ENCODE measurements around the gene EHBP1L1.

The EHBP1L1 gene

DNA sequence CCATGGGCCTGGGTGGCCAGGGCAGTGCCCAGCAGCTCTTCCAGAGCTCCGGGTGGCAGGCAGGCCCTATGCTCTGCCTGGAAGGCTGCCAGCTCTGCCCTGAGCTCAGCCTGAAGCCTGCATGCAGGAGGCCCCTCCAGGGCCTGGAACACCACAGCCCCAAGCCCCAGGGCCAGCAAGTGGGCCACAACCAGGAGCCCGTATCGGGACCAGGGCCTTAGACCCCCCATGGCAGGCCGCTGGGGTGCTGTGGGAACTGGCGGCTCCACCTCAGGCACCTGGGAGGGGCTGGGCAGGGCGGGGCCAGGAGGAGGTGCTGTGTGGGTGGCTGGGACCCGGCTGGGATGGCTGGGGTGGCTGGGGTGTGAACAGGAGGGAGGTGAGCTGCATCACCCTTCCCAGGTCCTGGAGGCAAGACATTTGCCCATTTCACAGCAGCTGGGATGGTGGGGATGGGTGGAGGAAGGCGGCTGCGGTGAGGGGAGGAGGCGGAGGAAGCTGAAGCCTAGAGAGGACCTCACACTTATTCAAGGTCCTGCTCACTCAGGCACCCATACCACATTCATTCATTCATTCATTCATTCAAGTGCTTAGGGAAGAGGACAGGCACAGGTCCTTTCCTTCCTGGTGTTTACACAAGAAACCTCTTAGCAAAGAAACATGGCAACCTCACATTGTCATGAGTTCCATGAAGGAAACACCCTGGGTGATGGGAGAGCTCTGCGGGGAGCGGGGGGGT, 19.9 kb downstream of the EHBP1L1 start, which contains the start of gene KCNK7:
Gene KCNK7 (minus strand): TSS at position 258 of the 739 bp plus-strand sequence. CDS start 28 bp downstream, at position 230.
- DNase-seq = no peak

DNA sequence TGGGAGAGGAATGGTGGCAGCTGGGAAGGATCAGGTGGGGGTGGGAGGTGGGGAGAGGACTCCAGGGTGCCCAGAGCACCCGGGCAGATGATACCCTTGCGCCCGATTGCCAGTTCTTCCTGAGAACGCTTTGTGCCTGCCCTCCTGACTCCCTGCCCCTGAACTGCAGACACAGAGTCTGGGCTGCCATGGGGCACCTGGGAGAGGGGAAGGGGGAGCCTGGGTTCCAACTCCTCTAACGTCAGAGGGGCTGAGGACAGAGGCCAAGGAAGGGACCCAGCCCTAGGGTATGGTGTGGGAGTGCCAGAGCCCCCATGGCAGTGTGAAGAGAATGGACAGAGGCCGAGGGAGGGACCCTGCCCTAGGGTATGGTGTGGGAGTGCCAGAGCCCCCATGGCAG, 20.7 kb downstream of the EHBP1L1 start:
- DNase-seq = no peak

DNA sequence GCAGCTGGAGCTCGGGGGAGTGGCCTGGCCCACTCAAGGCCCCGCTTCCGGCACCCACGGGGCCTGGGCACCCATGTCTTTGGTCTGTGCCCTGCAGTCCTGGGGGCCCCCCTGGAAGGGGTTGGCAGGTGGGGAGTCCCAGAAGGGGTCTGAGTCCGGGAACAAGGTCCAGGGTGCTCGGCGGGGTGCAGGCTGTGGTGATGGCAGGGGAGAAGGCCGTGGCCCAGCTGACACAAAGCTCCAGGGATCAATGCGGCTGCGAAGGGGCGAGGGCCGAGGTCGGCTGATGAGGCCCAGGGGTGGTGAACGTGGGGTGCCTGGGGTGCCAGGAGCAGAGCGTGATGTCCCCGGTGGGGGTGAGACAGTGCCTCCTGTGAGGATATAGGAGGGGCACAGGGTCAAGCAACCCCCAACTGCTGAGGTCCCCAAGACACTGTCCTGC, 22.4 kb downstream of the EHBP1L1 start:
- DNase-seq = no peak

DNA sequence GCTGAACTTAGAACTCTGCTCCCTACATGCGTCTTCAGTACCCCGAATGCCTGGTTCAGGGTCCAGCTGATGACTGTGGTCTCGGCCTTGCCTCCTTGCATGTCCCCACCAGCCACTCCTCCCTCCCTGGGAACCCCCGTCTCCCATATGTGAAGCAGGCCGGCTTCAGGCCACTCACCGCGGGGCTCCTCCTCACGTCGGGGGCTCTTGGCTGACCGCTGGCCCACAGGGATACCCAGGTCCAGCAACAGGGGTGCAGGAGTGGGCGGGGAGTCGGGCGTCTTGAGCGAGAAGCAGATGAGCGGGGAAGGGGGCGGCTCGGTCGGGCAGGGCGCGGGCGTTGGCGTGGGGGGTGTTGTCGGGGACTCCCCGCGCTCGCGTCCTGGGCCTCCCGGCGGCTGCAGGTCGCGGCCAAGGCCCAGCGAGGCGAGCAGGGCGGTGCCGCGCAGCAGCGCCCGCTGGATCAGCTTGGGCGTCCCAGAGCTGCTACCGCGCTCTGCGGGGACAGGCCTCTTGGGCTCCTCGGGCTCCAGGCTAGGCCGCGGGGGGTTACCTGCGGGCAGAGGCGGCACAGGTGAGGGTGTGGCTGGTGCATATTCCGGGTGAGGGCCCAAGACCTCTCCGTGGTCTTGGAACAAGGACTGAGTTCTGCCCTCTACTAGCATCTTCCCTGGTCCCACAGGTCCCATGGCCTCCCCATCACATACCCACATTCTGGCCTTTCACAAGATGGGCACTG, 23.5 kb downstream of the EHBP1L1 start:
- no peak for DNase-seq

DNA sequence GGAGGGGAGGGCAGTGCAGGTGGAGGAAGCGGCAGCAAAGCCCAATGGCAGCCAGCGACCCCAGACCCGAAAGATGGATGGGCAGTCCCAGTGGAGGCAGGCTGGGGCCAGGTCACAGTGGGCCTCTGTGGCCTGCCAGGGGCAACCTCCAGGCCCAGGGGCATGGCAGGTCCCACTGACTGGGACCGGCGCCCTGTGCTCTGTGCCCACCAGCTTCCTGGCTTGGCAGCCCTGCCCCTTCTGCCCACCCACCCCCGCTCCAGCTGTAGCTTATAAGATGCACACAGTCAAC, 24.0 kb downstream of the EHBP1L1 start:
- DNase-seq = no peak

DNA sequence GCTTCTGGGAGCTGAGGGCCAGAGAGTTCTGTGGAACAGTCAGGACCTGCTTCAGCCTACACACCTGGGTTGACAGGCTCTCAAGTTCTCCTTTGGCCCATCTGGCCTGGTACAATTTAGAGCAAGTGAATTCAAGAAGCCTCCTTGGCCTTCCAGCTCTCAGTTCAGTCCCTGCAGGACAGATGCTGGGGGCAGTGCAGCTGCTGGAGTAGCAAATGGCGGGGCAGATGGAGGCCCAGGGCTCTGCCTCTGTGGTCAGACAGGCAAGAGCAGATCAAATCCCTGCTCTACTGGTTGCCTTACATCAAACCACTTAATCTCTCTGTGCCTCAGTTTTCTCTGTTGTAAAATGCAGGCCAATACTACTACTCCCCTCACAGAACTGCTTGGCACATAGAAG, 28.4 kb downstream of the EHBP1L1 start:
- no peak for DNase-seq

DNA sequence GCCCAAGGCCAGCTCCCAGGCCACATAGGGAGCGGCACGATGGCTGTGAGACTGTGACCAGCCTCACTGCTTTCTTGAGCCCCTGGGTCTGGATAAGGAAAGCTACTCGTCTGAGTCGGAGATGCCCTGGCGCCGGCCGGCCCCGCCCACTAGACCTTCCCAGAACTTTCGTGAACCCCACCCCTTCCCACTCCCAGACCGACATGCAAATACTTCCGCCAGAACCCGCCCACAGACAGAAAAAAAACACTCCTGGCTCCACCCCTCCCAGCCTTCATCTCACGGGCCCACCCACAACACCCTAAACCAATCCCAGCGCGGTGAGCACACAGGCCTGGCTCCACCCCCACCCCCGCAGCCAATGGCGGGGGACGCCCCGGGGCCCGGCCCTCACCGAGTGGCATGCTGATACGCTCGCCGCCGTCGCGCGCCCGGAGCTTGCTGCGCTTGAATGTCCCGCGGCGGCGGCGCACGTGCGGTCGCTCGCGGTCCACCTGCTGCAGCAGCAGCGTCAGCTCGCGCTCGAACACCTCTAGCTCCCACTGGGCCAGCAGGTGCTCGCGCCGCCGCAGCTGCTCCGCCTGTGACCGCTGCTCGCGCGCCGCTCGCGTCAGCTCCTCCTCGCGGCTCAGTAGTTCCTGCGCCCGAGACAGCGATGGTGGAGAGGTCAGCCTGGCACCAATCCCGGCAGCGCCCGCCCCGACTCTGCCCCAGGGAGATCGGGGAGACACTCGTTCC, 31.2 kb downstream of the EHBP1L1 start:
- no peak for DNase-seq

DNA sequence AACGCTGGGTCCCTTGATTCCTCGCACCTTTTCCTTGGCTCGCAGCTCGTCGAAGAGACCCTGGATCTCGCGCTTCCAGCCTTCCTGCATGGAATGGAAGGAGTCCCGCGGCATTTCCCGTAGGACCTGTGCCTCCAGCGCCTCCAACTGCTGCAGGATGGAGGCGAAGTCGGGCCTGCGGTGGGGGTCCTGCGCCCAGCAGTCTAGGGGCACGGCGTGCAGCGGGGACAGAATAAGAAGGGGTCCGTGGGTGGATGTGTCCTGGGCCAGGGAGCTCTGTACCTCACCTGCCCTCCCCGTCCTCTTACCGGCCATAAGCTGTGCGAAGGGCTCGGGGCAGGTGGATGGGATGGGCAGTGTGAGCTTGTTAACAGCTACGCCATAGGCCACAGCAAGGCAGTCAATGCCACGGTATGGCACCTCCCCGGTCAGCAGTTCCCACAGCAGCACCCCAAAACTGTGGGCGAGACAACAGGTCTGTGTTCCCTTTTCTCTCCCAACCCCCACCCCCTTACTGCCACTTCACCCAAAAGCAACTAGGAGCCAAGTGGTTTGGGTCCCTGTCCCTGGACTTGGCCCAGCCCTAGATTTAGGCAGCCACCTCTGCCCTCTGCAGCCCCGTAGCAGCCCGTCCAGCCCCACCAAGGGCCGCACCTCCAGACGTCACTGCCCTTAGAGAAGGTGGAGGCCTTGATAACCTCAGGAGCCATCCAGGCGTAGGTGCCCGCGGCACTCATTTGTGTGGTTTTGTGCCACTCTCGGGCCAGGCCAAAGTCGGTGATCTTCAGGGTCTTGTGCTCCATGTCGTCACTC, 32.0 kb downstream of the EHBP1L1 start:
- no peak for DNase-seq

DNA sequence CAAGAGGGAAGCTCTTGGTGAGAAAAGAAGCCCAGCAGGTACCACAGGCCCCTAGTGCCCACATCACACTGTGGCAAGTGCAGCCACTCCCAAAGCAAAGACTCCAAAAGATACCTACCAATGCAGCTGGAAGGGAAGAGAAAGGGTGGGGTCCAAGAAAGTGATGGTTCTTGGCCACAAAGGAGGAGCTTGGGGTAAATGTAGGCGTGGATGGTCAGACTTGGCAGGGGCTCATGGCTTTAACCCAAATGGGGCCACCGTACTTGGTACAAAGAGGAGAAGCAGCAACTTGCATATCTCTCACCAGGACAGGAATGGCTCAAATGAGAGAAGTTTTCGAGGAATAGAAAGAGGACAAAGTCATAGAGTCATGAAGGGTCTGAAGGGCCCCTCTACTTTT, 33.4 kb downstream of the EHBP1L1 start:
- no peak for DNase-seq

DNA sequence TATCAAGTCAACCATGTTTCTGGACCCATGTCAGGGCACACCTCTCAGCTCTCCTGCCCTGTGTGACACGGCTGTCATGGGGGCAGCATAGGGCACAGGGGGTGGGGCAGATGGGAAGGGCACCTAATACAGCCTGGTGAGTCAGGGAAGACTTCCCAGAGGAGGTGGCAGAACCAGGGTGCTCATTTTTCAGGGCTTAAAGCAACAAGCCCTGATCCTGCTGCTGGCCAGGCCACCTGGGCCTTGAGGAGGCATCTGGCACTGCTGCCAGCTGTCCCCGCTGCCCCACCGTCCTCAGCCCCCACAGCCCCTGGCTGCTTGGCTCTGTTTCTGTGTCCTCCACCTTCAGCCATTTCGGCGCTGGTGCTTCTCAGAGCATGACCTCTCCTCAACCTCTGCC, 33.8 kb downstream of the EHBP1L1 start:
- no peak for DNase-seq

DNA sequence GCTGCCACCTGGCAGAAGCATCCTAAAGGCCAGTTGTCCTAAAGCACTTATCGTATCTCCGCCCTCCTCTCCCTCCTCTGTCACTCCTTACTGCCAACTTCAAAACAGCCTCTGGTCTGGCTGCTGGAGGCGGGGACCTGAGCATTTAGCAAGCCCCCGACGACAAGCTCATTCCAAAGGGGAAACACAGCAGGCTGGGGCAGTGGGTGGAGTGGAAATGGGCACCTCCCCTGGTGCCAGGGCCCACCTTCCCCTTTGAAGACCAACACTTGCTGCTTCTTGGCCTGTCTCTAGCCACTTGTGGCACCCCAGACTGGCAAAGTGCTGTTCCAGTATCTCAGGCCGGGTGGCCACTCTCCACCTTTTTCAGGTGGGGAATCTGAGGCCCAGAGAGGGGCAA, 34.6 kb downstream of the EHBP1L1 start:
- no peak for DNase-seq

DNA sequence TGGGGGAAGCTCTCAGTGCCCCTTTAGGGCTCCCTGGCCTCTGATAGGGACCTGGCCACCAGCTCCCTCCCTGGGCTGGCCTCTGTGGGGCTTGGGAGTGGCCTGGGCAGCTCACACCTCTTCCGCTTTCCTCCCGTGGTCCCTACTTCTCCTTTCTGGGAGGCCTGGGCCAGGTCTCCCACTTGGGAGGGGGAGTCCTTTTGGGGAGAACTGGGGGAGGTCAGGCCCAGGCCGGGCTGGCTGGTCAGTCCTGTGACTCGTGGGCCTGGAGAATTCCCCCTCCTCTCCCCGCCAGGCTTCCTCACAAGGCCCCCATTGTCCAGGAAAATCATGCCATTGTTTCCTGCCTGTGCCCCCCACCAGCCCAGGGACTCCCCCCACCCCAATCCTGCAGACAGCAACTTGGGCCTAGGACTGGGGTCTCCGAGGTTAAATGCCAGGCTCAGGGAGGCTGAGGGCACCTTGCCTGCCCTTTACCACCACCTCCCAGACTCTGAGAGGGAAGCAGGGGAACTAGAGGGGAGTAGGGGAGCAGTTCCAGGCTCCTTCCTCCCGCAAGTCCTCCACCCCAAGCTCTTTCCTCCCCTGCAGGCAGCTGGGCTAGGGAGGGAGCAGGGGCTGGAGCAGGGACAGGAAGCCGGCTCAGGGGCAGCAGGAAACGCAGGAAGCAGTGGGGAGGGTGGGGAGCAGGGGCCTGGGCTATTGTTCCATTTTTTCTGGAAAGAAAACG, 35.3 kb downstream of the EHBP1L1 start:
- no peak for DNase-seq

DNA sequence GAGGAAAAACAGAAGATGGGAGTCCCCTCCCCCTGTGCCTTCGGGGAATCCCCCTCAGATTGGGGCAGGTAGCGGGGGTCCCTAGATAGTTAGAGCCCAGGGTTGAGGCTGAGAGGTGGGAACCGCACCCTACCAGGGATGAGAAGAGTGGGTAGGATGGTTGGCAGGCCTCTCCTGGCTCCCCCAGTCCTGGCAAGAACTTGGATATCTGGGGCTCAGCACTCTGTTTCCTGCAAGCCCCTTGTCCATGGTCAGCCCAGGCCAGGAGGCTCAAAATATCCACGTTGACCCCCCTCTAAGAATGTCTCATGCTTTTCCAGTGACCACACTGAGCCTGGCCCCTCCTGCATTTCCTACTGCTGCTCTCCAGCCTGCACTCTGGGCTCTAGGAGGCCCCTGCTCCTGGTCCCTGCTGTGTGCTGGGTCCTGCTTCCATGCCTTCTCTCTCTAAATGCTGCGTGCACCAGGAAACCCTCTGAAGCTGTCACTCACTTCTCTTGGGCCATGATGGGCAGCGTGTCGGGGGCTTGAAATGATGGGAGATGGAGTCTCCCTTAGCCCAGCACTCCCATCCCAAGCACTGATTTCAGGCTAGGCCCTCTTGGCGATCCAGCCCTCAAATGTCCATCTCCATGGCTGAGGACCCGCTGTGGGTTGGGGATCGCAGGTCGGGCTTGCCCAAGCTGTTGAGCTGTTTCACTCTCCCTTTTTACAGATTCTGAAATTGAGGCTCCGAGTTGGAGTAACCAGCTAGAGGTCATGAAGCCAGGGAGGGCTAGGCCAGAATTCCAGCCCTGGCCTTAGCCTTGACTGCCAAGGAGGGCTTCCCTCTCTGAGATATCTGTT, 36.1 kb downstream of the EHBP1L1 start:
- no peak for DNase-seq

DNA sequence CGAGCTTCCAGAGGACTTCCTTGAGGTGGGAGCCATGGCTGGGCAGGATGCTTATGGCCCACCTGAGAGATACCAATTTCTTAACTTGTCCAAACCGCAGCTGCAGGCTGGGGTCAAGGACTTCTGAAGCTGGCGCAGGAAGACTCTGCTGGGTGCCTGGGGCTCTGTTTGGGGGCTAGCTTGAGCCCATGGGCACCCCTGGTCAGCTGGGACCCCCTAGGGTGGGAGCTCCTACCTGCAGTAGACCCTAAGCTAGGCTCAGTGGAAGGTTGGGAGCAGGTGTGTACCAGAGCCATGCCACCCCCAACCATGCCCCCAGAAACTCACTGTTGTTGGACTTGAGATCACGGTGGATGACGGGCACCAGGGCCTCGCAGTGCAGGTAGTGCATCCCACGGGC, 36.8 kb downstream of the EHBP1L1 start:
- no peak for DNase-seq

DNA sequence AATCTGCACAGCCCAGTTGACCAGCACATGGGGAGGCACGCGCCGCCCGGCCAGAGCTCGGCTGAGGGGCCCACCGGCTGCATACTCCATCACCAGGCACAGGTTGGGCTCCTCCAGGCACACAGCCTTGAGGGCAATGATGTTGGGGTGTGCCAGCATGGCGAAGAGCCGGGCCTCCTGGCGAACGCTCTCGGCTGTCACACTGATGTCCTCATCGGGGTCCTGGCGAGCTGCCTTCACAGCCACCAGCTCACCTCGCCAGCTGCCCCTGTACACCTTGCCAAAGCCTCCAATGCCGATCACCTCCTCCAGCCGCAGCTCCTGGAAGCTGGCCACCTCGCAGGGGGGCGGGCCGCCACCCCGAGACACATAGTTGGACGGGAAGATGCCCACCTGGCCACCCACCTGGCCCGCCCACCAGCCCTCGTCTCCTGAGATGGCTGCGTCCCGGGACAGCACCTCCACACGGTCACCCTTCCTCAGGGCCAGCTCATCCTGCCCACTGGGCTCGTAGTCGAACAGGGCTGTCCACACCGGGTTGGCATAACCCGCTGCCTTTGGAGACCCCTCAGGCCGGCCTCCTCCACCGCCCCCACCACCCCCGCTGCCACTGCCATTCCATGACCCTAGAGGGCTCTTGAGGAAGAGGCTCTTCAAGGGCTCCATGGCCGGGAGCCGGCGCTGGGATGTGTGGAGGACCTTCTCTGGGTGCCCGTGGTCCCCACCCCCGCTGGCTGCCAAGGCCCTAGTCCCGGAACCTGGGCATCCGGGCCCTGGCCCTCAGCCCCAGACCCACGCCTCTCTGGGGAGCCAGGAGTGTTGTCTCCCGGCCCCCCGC, 37.5 kb downstream of the EHBP1L1 start:
- DNase-seq = no peak

DNA sequence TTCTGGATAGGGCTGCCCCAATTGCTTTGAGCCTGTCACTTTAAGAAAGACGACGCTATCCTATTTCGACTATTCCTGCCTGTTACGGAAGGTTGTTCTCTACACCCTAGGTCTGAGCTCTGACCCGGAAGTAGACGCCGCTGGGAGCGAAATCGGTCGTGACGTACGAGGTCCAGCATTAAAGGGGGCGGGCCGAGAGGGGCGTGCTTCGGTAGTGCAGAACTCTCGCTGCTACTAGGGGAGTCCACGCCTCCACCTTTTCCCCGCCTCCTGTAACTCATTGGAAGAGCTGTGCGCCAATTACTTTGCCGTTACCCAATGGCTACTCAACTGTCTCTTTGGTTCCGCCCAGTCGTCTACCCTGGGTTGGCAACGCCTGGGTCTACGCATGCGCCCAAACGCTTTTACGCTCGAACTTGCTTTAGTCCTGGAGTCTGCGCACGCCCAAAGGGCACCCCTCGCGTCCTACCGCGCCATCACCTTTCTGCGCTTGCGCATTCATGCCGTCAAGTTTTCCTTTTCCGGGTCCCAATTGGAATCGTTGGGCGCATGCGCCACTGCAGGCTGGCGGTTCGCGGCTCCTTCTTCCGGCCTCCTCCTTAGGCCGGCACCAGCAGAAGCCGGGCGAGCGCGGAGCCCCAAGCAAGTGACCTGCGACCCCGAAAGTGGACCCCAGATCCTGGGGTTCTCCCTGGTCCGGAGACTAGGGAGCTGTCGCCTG, 39.5 kb downstream of the EHBP1L1 start, which contains the start of gene PCNX3:
Gene PCNX3 (plus strand): TSS at position 548 of the 721 bp plus-strand sequence. CDS start 536 bp downstream, outside the sequence.
- DNase-seq = peak; percentile 100

DNA sequence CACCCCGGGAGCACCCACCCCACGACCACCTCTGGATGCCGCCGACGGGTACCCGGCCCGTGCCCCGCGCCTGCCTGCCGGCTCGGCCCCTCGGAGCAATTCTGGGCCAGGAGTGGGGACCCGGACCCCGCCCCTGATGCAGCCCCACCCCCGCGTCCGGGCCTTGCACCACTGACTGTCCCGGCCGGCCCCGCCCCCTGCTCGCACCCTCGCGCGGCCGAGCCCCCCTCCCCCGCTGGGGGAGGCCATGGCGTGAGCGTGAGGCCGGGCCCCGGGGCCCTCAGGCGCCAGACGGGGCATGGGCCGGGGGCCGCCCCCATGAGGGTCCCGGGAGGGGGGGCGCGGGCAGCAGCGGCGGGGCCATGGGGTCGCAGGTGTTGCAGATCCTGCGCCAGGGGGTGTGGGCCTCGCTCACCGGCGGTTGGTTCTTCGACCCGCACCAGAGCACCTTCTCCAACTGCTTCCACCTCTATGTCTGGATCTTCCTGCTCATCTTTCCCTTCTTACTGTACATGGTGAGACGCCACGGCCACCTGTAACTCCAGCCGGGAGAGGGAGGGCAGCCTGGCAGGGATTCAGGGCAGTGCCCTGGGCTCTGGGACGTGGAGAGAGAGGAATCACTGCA, 40.2 kb downstream of the EHBP1L1 start:
- peak; percentile 34 for DNase-seq

DNA sequence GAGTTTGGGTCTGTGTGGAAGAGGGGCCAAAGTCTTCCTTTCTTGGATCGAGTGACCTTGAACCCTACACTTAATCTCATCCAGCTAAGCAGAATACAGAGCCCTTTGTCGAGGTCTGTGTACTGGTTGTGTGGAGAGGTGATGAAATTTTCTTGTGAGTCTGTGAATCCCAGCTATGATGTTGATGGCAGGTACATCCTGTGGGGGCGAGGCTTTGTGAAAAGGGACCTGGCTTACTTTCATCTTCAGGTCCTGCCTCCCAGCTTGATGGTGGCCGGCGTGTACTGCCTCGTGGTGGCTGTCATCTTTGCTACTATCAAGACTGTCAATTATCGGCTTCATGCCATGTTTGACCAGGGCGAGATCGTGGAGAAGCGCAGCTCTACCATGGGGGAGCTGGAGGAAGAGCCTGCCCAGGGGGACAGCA, 40.7 kb downstream of the EHBP1L1 start:
- DNase-seq = no peak

Measured in effector CD4-positive, alpha-beta T cell (primary cell).